ENCODE results near the gene DPH3.

DPH3 gene

GRCh38 chr3:16255326-16255725 is 9.4 kb downstream of the DPH3 start:
- no peak for DNase-seq (ENCODE audit: low spot score)

- no peak for DNase-seq (ENCODE audit: low spot score)
Observed at GRCh38 chr3:16254916-16255315, 9.8 kb downstream of the DPH3 start.

GRCh38 chr3:16253601-16254000 is 11.1 kb downstream of the DPH3 start:
- DNase-seq (ENCODE audit: low spot score), result no peak

GRCh38 chr3:16252988-16253387 is 11.8 kb downstream of the DPH3 start:
- no peak for DNase-seq (ENCODE audit: low spot score)

GRCh38 chr3:16252243-16252978 is 12.3 kb downstream of the DPH3 start:
- DNase-seq (ENCODE audit: low spot score), result no peak

- no peak for DNase-seq (ENCODE audit: low spot score)
Observed at GRCh38 chr3:16251316-16252085, 13.2 kb downstream of the DPH3 start.

- no peak for DNase-seq (ENCODE audit: low spot score)
Observed at GRCh38 chr3:16249886-16250285, 14.9 kb downstream of the DPH3 start.

GRCh38 chr3:16249336-16249735 is 15.4 kb downstream of the DPH3 start:
- DNase-seq (ENCODE audit: low spot score), result peak; percentile 18

- no peak for DNase-seq (ENCODE audit: low spot score)
Observed at GRCh38 chr3:16248556-16248955, 16.2 kb downstream of the DPH3 start.

- peak; percentile 80 for DNase-seq (ENCODE audit: low spot score)
Observed at GRCh38 chr3:16247282-16248061, 17.3 kb downstream of the DPH3 start.

GRCh38 chr3:16245609-16246008 is 19.1 kb downstream of the DPH3 start:
- no peak for DNase-seq (ENCODE audit: low spot score)

- DNase-seq (ENCODE audit: low spot score), result no peak
Observed at GRCh38 chr3:16243706-16244490, 20.8 kb downstream of the DPH3 start.

- no peak for DNase-seq (ENCODE audit: low spot score)
Observed at GRCh38 chr3:16242177-16242576, 22.6 kb downstream of the DPH3 start.

GRCh38 chr3:16241225-16241624 is 23.5 kb downstream of the DPH3 start:
- DNase-seq (ENCODE audit: low spot score), result no peak

GRCh38 chr3:16240229-16241023 is 24.3 kb downstream of the DPH3 start:
- DNase-seq (ENCODE audit: low spot score), result no peak

GRCh38 chr3:16239780-16240179 is 25.0 kb downstream of the DPH3 start:
- no peak for DNase-seq (ENCODE audit: low spot score)

GRCh38 chr3:16239086-16239770 is 25.5 kb downstream of the DPH3 start:
- no peak for DNase-seq (ENCODE audit: low spot score)

GRCh38 chr3:16236856-16237393 is 27.8 kb downstream of the DPH3 start:
- DNase-seq (ENCODE audit: low spot score), result no peak

GRCh38 chr3:16236030-16236639 is 28.6 kb downstream of the DPH3 start:
- no peak for DNase-seq (ENCODE audit: low spot score)

GRCh38 chr3:16234281-16234680 is 30.5 kb downstream of the DPH3 start:
- no peak for DNase-seq (ENCODE audit: low spot score)

Measured in hematopoietic multipotent progenitor cell treated with erythropoietin and hydrocortisone succinate and interleukin-3 and kit ligand, for 15 days (in vitro differentiated cells).